Lung (tissue), 12 donors: ENCODE results near the gene CDYL. TPM values are rescaled to one million over a fixed set of nuclear protein-coding genes. Genes with fewer than 3 reads are reported as not detected.

ENCODE experiments used
- ATAC-seq: fragments of 200-7000 bp; cut with Tn5 transposase; one replicate; pipeline ENCODE4 v1.9.1; 2020; ENCODE audit warnings: moderate number of reproducible peaks; ENCODE audit not compliant: insufficient read depth, low FRiP score
- DNase-seq, 3 donors: peaks; one replicate each; pipeline ENCODE4 v3.0.0-alpha.2; 2013 to 2017
- H3K27ac ChIP-seq, 2 donors: one replicate each; pipeline ENCODE4 v1.5.1; 2013; ENCODE audit warnings: mild to moderate bottlenecking in 2 of 2, moderate library complexity in 2 of 2, control low read depth in 1 of 2, inconsistent platforms in 1 of 2, low read depth in 1 of 2, low read length in 1 of 2
- H3K27me3 ChIP-seq, 3 donors: one replicate each; pipeline ENCODE4 v1.5.1; 2013; ENCODE audit warnings: low read length in 2 of 3; ENCODE audit not compliant: control insufficient read depth in 3 of 3, insufficient read depth in 3 of 3
- H3K36me3 ChIP-seq, 4 donors: one replicate each; pipeline ENCODE4 v1.5.1; 2013; ENCODE audit warnings: low read length in 4 of 4, mild to moderate bottlenecking in 1 of 4, moderate library complexity in 1 of 4; ENCODE audit not compliant: control insufficient read depth in 4 of 4, insufficient read depth in 4 of 4
- H3K4me1 ChIP-seq, 5 donors: one replicate each; pipeline ENCODE4 v1.5.1; 2013; ENCODE audit warnings: low read length in 5 of 5, mild to moderate bottlenecking in 2 of 5, moderate library complexity in 1 of 5; ENCODE audit not compliant: control insufficient read depth in 5 of 5, insufficient read depth in 5 of 5
- H3K4me3 ChIP-seq: one replicate; pipeline ENCODE4 v1.5.1; 2013; ENCODE audit warnings: mild to moderate bottlenecking, control low read depth, moderate library complexity
- H3K9ac ChIP-seq, 2 donors: one replicate each; pipeline ENCODE4 v1.5.1; 2013; ENCODE audit warnings: low read length in 2 of 2, control low read depth in 1 of 2; ENCODE audit not compliant: insufficient read depth in 1 of 2
- H3K9me3 ChIP-seq, 4 donors: one replicate each; pipeline ENCODE4 v1.5.1; 2013; ENCODE audit warnings: low read length in 3 of 4, mild to moderate bottlenecking in 1 of 4, moderate library complexity in 1 of 4; ENCODE audit not compliant: control insufficient read depth in 4 of 4, insufficient read depth in 3 of 4
- CTCF ChIP-seq: IDR thresholded peaks from 2 replicates; pipeline ENCODE4 v1.5.1; 2012; ENCODE audit warnings: mild to moderate bottlenecking; ENCODE audit errors: control extremely low read depth, extremely low read depth
- WGBS, 2 donors: extraction: QIAGEN DNeasy Blood & Tissue Kit; methylation state at CpG; one replicate each; pipeline ENCODE4 v1.1.7; 2013; 5-methylcytosine and 5-hydroxymethylcytosine counted together
- polyA plus RNA-seq, 2 donors: library from polyadenylated mRNA; stranded (reverse); fragments of 200-250 nt; gene quantifications; one replicate each; pipeline ENCODE4 v1.2.1, GENCODE V29; 2013
- total RNA-seq, 2 donors: library from RNA; depleted of rRNA in 1 of 2; stranded (reverse); fragments of >200 nt in 1 of 2; gene quantifications; one replicate each; pipeline ENCODE4 v1.2.1, GENCODE V29; 2014 to 2021
- donor health status: control.
- donor health status: control.
- donor health status: Bipolar disorder and iron deficiency.
- donor health status: healthy.
- donor health status: DM: yes; HTN: yes; CAD: no.

Gene CDYL
- total and polyA plus RNA-seq, 4 donors, result 5.8 to 51.6 (median 20.9) TPM

- WGBS, 2 donors, result 96% methylated on average over 3 of the region's 3 CpGs
- no peak for TF ChIP-seq CTCF
- Histone ChIP-seq H3K4me3 (no peak overlapping the region), H3K4me1 (no peaks in the 10 kb centered on the region), H3K27me3 (no peaks in the 10 kb centered on the region), H3K27ac (no peak overlapping the region), H3K36me3 (peaks cover 0 to 3% (median 0%) of the 10 kb centered on the region in 4 donors), H3K9me3 (peaks cover 0 to 23% (median 4%) of the 10 kb centered on the region in 4 donors), H3K9ac (no peak overlapping the region)
- no peak for ATAC-seq
- DNase-seq, result no peak
These were observed 64.0 kb downstream of the CDYL start for GRCh38 chr6:4840169-4840568.

- Histone ChIP-seq H3K9me3 (peaks cover 0 to 23% (median 5%) of the 10 kb centered on the region in 4 donors), H3K36me3 (peaks cover 0 to 3% (median 0%) of the 10 kb centered on the region in 4 donors), H3K27ac (no peak overlapping the region), H3K4me1 (peaks cover 0 to 10% (median 0%) of the 10 kb centered on the region in 5 donors), H3K27me3 (no peaks in the 10 kb centered on the region), H3K4me3 (no peak overlapping the region), H3K9ac (no peak overlapping the region)
- DNase-seq (no peak), ATAC-seq (no peak)
- 99% methylated on average over 7 of the region's 7 CpGs for WGBS, 2 donors
- TF ChIP-seq CTCF, result no peak
These were observed 67.9 kb downstream of the CDYL start for GRCh38 chr6:4844108-4844507.

- Histone ChIP-seq H3K27ac (no peak overlapping the region), H3K9me3 (peaks cover 0 to 13% (median 4%) of the 10 kb centered on the region in 4 donors), H3K4me1 (peaks cover 0 to 10% (median 0%) of the 10 kb centered on the region in 5 donors), H3K4me3 (no peak overlapping the region), H3K9ac (no peak overlapping the region), H3K36me3 (peaks cover 0 to 3% (median 0%) of the 10 kb centered on the region in 4 donors), H3K27me3 (no peaks in the 10 kb centered on the region)
- 79 to 92% methylated on average over 2 of the region's 2 CpGs for WGBS, 2 donors
- ATAC-seq (no peak), DNase-seq (no peak)
- no peak for TF ChIP-seq CTCF
These were observed 70.2 kb downstream of the CDYL start for GRCh38 chr6:4846387-4846786.

- ATAC-seq (no peak), DNase-seq (peak in 2 of 3 donors; percentile 10 to 30)
- no peak for TF ChIP-seq CTCF
These were observed 72.3 kb downstream of the CDYL start for GRCh38 chr6:4848382-4849068.

More at GRCh38 chr6:4848382-4849068, 72.3 kb downstream of the CDYL start:
- H3K36me3 ChIP-seq, result peaks cover 0 to 3% (median 0%) of the 10 kb centered on the region in 4 donors
- WGBS, 2 donors, result 58 to 71% methylated on average over 7 of the region's 7 CpGs
- H3K27ac ChIP-seq, result no peak overlapping the region
- H3K9me3 ChIP-seq, result peaks cover 0 to 11% (median 3%) of the 10 kb centered on the region in 4 donors
- H3K4me3 ChIP-seq, result no peak overlapping the region
- H3K27me3 ChIP-seq, result no peaks in the 10 kb centered on the region
- no peak overlapping the region for H3K9ac ChIP-seq
- peaks cover 0 to 12% (median 0%) of the 10 kb centered on the region in 5 donors for H3K4me1 ChIP-seq
